Coronary artery (tissue), 2 donors: Measurements from ENCODE around the gene LRP8.

Source experiments
- DNase-seq: peaks from one replicate; pipeline ENCODE4 v3.0.0-alpha.2; 2017; ENCODE audit warnings: low spot score
- H3K27ac ChIP-seq, 2 donors: fragments of 200-600 bp; sonication (generic); one replicate each; pipeline ENCODE4 v1.5.1; 2016 to 2019
- H3K4me3 ChIP-seq: fragments of 200-600 bp; sonication (generic); 2 replicates; pipeline ENCODE4 v1.5.1; 2016; ENCODE audit warnings: mild to moderate bottlenecking, moderate library complexity
- TF ChIP-seq, protein P1 (sequence below): fragments of 200-600 bp; sonication (generic); IDR thresholded peaks from one replicate; pipeline ENCODE4 v1.5.1; 2019; ENCODE audit warnings: antibody characterized with exemption

The LRP8 gene

GRCh38 chr1:53256511-53257453 is 71.1 kb downstream of the LRP8 start:
- DNase-seq, result no peak
- Histone ChIP-seq H3K27ac (no peak overlapping the region), H3K4me3 (no peak overlapping the region)
- TF ChIP-seq, protein P1, sequence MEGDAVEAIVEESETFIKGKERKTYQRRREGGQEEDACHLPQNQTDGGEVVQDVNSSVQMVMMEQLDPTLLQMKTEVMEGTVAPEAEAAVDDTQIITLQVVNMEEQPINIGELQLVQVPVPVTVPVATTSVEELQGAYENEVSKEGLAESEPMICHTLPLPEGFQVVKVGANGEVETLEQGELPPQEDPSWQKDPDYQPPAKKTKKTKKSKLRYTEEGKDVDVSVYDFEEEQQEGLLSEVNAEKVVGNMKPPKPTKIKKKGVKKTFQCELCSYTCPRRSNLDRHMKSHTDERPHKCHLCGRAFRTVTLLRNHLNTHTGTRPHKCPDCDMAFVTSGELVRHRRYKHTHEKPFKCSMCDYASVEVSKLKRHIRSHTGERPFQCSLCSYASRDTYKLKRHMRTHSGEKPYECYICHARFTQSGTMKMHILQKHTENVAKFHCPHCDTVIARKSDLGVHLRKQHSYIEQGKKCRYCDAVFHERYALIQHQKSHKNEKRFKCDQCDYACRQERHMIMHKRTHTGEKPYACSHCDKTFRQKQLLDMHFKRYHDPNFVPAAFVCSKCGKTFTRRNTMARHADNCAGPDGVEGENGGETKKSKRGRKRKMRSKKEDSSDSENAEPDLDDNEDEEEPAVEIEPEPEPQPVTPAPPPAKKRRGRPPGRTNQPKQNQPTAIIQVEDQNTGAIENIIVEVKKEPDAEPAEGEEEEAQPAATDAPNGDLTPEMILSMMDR, result no peak

DNA sequence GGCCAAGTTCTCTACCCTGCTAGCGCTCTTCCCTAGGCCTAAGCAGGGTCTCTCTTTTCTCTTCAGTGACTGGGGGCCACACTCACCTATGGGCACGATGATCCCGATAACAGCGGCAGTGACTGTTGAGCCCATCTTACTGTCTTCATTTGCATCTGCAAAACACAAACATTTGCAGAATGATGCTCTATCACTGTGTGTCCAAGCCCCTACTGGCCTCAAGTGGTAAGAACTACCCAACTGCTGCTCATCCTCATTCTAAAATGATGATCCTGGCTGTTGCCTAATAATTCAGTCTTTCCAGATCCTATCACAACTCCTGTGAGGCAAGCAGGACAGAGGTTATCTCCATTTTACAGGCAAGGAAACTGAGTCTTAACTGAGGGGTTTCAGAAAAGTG is 72.8 kb downstream of the LRP8 start:
- Histone ChIP-seq H3K4me3 (no peak overlapping the region), H3K27ac (no peak overlapping the region)
- DNase-seq, result no peak
- TF ChIP-seq, protein P1, result no peak

- no peak for DNase-seq
- Histone ChIP-seq H3K27ac (no peak overlapping the region), H3K4me3 (no peak overlapping the region)
- TF ChIP-seq, protein P1, result no peak
Measured at GRCh38 chr1:53254011-53254640, 73.7 kb downstream of the LRP8 start.

DNA sequence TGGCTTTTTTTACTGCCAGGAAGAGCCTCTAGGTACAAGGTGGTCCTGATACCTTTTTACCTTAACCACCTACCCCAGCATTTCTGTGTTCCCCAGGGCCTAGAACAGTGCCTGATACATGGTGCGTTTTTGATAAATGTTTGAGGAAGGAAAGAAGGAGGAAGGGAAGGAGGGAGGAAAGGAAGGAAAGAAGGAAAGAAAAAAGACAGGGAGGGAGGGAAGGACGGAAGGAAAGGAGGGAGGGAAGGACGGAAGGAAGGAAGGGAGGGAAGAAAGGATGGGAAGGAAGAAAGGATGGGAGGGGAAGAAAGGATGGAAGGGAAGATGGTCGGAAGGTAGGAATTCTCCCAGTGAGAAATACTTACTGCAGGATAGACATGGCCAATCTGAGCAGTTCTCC is 77.5 kb downstream of the LRP8 start:
- no peak overlapping the region for H3K27ac ChIP-seq
- DNase-seq, result no peak
- TF ChIP-seq, protein P1, result no peak
- H3K4me3 ChIP-seq, result no peak overlapping the region

- no peak for DNase-seq
- Histone ChIP-seq H3K27ac (no peak overlapping the region), H3K4me3 (no peak overlapping the region)
- TF ChIP-seq, protein P1, result no peak
Measured at GRCh38 chr1:53249706-53250105, 78.2 kb downstream of the LRP8 start.

- DNase-seq, result no peak
- H3K27ac ChIP-seq, result no peak overlapping the region
- TF ChIP-seq, protein P1, result no peak
- no peak overlapping the region for H3K4me3 ChIP-seq
Measured at GRCh38 chr1:53246261-53247134, 81.4 kb downstream of the LRP8 start.
